DMS53 treated with DMSO at 0.1 percent for 48 hours (cell line): Measurements from ENCODE around the gene EXOC7.
"Not testable (repeated sequence)": the region's sequence is repeated elsewhere in the genome, so short reads cannot be mapped to it uniquely, and the experiment has no call there.

Experiments used
- DNase-seq: peaks from one replicate; lab custom pipeline; 2025; ENCODE audit not compliant: unreplicated experiment; lab: John Stamatoyannopoulos, UW

Gene EXOC7

DNA sequence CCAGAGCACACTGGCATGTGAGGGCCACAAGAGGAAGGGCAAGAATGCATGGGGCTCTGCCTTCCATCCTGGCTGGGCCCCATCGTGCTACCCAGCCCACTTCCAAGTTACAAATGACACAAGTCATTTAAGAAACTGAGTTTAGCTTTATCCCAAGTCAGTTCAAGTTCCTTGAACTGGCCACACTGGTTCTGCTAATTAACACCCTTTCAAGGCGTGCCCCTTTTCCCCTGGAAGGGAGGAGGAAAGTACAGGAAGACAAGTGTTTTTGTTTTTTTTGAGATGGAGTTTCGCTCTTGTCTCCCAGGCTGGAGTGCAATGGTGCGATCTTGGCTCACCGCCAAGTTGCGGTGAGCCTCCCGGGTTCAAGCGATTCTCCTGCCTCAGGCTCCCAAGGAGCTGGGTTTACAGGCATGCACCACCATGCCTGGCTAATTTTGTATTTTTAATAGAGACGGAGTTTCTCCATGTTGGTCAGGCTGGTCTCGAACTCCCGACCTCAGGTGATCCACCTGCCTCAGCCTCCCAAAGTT is 59.0 kb downstream of the EXOC7 start:
- not testable (repeated sequence) for DNase-seq

DNA sequence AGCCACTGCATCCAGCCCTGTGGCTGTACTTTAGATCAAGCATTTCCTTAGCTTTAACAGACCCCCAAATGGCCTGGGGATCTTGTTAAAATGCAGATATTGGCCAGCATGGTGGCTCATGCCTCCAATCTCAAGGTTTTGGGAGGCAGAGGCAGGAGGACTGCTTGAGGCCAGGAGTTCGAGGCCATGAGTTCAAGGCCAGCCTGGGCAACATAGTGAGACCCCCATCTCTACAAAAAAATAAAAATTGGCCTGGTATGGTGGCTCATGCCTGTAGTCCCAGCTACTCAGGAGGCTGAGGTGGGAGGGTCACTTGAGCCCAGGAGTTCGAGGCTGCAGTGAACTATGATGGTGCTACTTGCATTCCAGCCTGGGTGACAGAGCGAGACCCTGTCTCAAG is 60.7 kb downstream of the EXOC7 start:
- not testable (repeated sequence) for DNase-seq

DNA sequence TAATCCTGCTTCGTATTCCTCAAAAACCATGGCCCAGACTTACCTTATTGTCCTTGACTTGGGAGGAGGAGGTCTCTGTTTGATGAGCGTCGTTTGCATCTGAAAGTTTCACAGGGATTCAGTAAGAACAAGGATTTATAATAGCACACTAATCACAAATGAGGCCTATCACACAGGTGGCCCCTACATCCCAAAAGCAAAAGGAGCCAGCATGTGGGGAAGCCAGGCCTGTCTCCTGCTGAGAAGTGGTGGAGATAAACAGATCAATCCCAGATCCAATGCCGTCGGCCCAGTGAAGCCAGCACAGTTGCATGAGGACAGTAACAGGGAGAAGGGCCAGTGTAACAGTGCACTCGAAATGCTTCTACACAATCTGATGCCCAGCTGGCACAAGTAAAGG is 63.2 kb downstream of the EXOC7 start:
- no peak for DNase-seq

DNA sequence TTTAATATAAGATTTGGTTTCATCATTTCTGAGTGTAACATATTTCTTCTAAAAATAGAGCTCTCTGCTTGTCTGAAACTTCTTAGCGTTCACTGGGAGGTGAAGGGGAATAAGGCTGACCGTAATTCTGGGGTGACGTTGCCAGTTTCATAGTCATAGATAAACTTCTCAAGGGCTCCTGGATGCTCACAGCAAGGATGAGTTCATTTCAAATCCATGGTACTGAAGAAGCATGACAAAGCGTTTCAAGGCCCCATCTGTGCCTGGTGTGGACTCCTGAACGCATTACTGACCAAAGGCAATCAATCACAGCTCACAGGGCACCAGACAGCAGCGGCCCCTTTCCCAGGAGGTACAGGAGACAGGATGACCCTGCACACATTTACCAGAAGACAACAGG is 64.5 kb downstream of the EXOC7 start:
- no peak for DNase-seq

DNA sequence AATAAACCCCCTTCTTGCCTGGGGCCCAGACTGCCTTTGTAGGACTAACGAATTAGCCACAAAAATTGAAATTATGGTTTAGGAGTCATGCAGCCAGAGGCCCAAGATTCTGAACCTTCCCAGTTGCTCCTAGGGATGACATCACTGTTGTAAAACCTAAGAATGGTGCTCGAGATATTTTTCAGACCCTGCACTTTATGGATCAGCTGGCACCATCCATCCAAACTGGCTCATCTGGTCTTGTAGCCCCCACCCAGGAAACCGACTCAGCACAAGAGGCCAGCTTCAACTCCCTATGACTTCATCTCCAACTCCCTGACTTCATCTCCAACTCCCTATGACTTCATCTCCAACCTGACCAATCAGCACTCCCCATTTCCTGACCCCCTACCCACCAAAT is 65.5 kb downstream of the EXOC7 start:
- no peak for DNase-seq

DNA sequence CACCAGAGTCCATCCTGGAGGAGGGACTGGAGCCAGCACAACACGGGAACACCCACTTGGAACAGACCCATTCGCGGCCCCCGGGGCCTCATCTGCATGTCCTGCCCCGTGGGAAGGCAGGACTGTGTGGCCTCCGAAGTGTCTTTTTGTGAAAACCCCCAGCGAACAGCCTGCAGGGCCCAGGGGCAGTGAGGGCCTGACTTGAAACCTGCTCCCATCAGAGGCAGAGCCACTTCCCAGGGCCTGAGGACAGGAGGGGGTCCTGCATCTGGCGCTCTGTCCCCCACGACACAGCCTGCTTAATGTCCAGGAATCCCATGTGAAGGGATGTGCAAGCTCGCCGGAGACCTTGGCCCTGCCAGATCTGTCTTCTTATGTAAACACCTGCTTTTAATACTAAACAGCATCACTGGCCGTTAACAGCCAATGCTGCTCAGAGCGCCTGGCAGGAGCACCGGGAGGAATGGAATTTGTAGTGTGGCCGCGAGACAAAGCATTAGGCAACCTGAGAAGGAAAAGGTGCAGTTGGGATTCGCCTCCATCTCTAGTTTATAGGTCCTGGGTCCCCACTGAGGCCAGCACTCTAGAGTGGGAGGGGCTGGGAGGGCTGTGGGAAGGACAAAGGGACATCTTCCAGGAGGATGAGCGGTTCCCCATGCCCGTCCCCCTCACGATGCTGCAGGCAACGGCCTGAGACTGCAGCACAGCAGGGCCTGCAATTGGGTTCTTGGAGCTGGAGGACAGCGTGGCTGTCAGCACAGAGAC is 66.9 kb downstream of the EXOC7 start:
- no peak for DNase-seq

DNA sequence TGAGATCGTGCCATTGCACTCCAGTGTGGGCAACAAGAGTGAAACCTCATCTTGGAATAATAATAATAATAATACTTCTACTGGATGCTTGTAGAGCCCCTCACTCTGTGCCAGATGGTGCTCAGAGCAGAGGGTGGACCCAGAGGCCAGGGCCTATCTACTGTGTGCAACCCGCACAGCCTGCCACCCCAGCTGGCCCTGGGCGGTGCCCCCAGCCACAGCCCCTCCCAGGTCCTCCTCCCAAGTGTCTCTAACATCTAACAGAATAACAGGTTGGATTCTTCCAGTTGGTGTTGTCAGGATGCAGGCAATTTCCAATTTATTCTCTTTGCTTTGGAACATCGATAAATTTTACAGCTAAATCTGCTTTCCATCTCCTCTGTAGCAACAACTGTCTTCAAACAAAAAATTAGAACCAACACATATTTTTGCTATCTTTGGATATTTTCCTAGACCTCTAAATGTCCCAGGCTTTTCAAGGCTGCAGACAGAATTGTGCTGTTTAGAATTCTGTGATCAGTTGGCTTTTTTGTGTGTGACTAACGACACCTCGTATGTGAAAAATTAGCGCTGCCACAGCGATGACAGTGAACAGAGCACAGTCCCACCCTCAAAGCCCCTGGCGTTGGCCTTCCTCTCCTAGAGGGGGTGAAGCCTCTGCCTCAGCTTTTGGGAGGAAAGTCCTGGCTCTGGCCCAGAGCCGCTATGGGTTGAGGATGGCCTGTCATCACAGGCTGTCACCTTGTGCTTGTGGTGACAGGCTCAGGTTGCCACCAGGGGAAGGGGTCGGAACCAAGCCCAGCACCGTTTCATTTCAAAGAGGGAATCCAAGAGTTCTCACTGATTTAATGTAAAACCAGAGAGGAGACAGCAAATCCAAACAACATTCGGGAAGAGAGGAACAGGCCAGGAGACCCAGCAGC is 68.9 kb downstream of the EXOC7 start:
- no peak for DNase-seq

DNA sequence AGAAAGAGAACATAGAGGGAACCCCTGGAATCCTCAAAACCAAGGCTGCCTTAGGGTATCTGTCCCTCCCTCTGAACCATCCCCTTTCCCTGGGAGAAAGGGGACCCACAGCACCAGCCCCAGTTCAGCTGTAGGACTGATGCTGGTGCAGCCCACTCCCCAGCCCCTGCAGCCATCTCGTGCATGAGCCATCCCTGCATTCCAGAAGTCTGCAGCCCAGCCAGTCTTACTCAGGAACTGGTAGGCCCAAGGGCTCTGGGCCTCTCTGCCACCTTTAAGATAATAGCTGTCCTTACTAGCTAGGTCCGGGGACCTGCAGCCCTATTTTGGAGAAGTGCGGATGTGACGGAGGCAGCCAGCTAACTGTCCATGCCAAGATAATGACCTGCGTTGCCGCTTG is 70.4 kb downstream of the EXOC7 start:
- DNase-seq: no peak

DNA sequence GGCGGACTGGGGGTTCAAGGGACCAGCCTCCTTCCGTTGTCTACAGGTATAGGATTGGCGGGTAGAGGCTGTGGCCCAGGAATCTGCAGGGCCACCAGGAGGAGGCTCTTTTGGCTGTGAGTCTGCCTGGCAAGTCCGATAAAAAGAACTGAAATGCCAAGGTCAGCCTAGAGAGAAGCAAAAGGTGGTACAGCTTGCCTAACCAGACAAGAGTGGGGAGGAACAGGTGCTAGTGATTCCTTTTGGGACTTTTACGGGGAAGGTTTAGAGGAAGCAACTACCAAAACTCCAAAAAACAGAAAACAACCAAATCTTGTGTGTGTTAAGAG is 70.8 kb downstream of the EXOC7 start:
- DNase-seq: no peak

DNA sequence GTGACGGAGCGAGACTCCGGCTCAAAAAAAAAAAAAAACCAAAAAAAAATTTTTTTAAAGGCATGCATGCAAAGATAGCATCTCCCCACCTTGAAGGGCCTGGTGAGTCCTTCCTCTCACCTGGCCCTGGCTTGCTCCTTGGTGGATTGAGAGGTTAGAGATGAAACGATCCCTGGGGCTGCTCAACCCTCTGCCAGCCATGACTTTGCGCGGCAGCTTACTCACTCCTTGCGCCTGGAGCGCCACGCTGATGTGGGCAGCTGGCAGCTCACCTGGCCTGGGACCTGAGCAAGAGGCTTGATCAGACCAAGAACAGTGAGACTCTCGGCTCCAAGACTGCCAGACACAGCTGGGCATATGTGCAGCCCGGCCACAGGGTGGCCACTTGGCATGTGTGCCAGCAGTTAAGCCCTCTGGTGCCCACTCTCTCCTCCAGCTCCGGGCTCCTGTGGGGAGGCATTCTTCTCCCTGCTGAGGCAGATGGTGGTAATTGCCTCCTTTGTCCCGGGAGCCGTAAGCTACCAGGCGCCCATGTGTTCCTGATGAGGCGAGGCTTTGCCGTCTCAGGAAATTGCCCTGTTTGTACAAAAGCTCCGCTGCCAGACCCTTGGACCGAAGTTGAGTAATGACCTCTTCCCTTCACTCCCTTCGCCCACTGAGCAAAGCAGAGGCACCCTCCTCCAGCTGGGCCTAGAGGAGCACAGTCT is 71.4 kb downstream of the EXOC7 start:
- no peak for DNase-seq
